PC-3 (cell line): ENCODE measurements around the gene COL7A1. TPM values are rescaled to one million over a fixed set of nuclear protein-coding genes. Genes with fewer than 3 reads are reported as not detected.

Source experiments
- ATAC-seq: fragments of 200-7000 bp; cut with Tn5 transposase; 2 replicates; pipeline ENCODE4 v1.9.1; 2020; ENCODE audit warnings: mild to moderate bottlenecking, moderate library complexity
- BruUV-seq: library from RNA; stranded (reverse); fragments of 400-500 nt; replicated peaks from 2 replicates; lab custom pipeline; 2021; lab: Mats Ljungman, UMichigan
- CTCF ChIA-PET: fragments of 300-600 bp; sonication (Branson Sonifier 250); formaldehyde crosslinking; loops from one replicate; lab custom pipeline; 2022; ENCODE audit warnings: antibody characterized with exemption; lab: Charles Lee
- POLR2A ChIA-PET: fragments of 300-600 bp; sonication (Branson Sonifier 250); formaldehyde crosslinking; loops from one replicate; lab custom pipeline; 2022; ENCODE audit warnings: antibody characterized with exemption; ENCODE audit not compliant: unreplicated experiment; lab: Charles Lee
- DNase-seq: peaks from one replicate; pipeline ENCODE4 v3.0.0-alpha.2; 2015
- H2AFZ ChIP-seq: fragments of 300-600 bp; sonication (generic); 2 replicates; pipeline ENCODE4 v1.6.0; 2016; ENCODE audit warnings: antibody characterized with exemption, low read length
- H3F3A ChIP-seq: fragments of 300-600 bp; sonication (generic); one replicate; pipeline ENCODE4 v1.6.0; 2017; ENCODE audit warnings: antibody characterized with exemption, low read length, control low read depth, mild to moderate bottlenecking; ENCODE audit not compliant: unreplicated experiment
- H3K27ac ChIP-seq: fragments of 300-600 bp; sonication (generic); 2 replicates; pipeline ENCODE4 v1.5.1; 2016; ENCODE audit warnings: mild to moderate bottlenecking, low read length
- H3K27me3 ChIP-seq: fragments of 300-600 bp; sonication (generic); 2 replicates; pipeline ENCODE4 v1.6.1; 2016; ENCODE audit warnings: low read length, mixed read lengths
- H3K36me3 ChIP-seq: fragments of 300-600 bp; sonication (generic); 2 replicates; pipeline ENCODE4 v1.6.1; 2016; ENCODE audit warnings: low read depth, mixed run types, low read length, mixed read lengths
- H3K4me1 ChIP-seq: fragments of 300-600 bp; sonication (generic); 2 replicates; pipeline ENCODE4 v1.5.1; 2016; ENCODE audit warnings: low read length; ENCODE audit not compliant: insufficient read depth
- H3K4me2 ChIP-seq: fragments of 300-600 bp; sonication (generic); 2 replicates; pipeline ENCODE4 v1.6.0; 2016; ENCODE audit warnings: low read length
- H3K4me3 ChIP-seq: fragments of 300-600 bp; sonication (generic); 2 replicates; pipeline ENCODE4 v1.5.1; 2016; ENCODE audit warnings: mild to moderate bottlenecking, low read length, mixed read lengths
- H3K79me2 ChIP-seq: fragments of 300-600 bp; sonication (generic); 2 replicates; pipeline ENCODE4 v1.6.1; 2017; ENCODE audit warnings: low read length, mixed read lengths
- H3K9ac ChIP-seq: fragments of 300-600 bp; sonication (generic); 2 replicates; pipeline ENCODE4 v1.6.0; 2016; ENCODE audit warnings: mild to moderate bottlenecking, low read length
- H3K9me2 ChIP-seq: fragments of 300-600 bp; sonication (generic); replicated peaks from 2 replicates; pipeline ENCODE4 v1.6.1; 2016; ENCODE audit warnings: mixed run types, low read length, mixed read lengths
- H3K9me3 ChIP-seq: fragments of 300-600 bp; sonication (generic); 2 replicates; pipeline ENCODE4 v1.6.1; 2016; ENCODE audit warnings: low read length, mixed read lengths
- H4K20me1 ChIP-seq: fragments of 300-600 bp; sonication (generic); 2 replicates; pipeline ENCODE4 v1.6.1; 2016; ENCODE audit warnings: low read length, mixed read lengths
- CTCF ChIP-seq: fragments of 300-600 bp; sonication (generic); conservative IDR thresholded peaks from 2 replicates; pipeline ENCODE4 v1.5.1; 2017; ENCODE audit warnings: antibody characterized with exemption, low read depth, mild to moderate bottlenecking, low read length
- EZH2 ChIP-seq: fragments of 300-600 bp; sonication (generic); IDR thresholded peaks from one replicate; pipeline ENCODE4 v1.6.1; 2017; ENCODE audit warnings: antibody characterized with exemption, mild to moderate bottlenecking, low read length; ENCODE audit not compliant: unreplicated experiment
- EZH2phosphoT487 ChIP-seq: fragments of 300-600 bp; sonication (generic); IDR thresholded peaks from 2 replicates; pipeline ENCODE4 v1.6.1; 2018; ENCODE audit warnings: mild to moderate bottlenecking, antibody characterized with exemption, low read length, borderline replicate concordance
- intact Hi-C: fragments of 100-400 bp; cut with micrococcal nuclease; formaldehyde crosslinking; loops from 2 replicates; pipeline ENCODE4 v1.9.0; 2023
- total RNA-seq: library from RNA; depleted of rRNA; stranded (reverse); fragments of >200 nt; gene quantifications from 2 replicates; pipeline ENCODE4 v1.2.3, GENCODE V29; 2014

Gene COL7A1
- total RNA-seq, 1 experiment from 2014 or later = 7.9 TPM

- Histone ChIP-seq H3K27ac (no peak overlapping the region), H2AFZ (no peak overlapping the region), H3K36me3 (peaks cover 5% of the 10 kb centered on the region; the same call in 1 of the 2 replicates), H3K27me3 (no peaks in the 10 kb centered on the region), H3K9me3 (peaks cover 8% of the 10 kb centered on the region), H3K4me2 (no peak overlapping the region), H4K20me1 (no peaks in the 10 kb centered on the region), H3K9ac (no peak overlapping the region), H3K4me3 (no peak overlapping the region), H3F3A (no peaks in the 10 kb centered on the region), H3K79me2 (no peaks in the 10 kb centered on the region), H3K4me1 (peaks cover 8% of the 10 kb centered on the region; the same call in 1 of the 2 replicates), H3K9me2 (no peaks in the 10 kb centered on the region)
- ATAC-seq (no peak), DNase-seq (no peak)
- TF ChIP-seq EZH2 = no peak
- TF ChIP-seq CTCF = no peak
- no peak for TF ChIP-seq EZH2phosphoT487
- BruUV-seq = no TSS peak
- ChIA-PET CTCF (no interaction called here), POLR2A (no interaction called here)
- intact Hi-C loops = no loop called here
Observed at GRCh38 chr3:48617559-48617958, 22.4 kb upstream of the COL7A1 start.

GRCh38 chr3:48614044-48614443, 18.9 kb upstream of the COL7A1 start:
- ChIA-PET POLR2A (interaction anchor here (0.6 kb wide), 1 partner anchor 72 kb away, joined by 18 read pairs; no protein-coding TSS in a partner anchor), CTCF (interaction anchor here (0.6 kb wide), 1 partner anchor 56 kb away, joined by 6 read pairs; no protein-coding TSS in a partner anchor)
- H3K9me3 ChIP-seq = peaks cover 8% of the 10 kb centered on the region
- TF ChIP-seq CTCF (no peak), EZH2 (no peak), EZH2phosphoT487 (no peak)
- peak; percentile 79 for DNase-seq
- H2AFZ ChIP-seq = no peak overlapping the region; the same call in 1 of the 2 replicates
- H3K9ac ChIP-seq = no peak overlapping the region
- no peaks in the 10 kb centered on the region for H3F3A ChIP-seq
- intact Hi-C loops = no loop called here
- peaks cover 5% of the 10 kb centered on the region; the same call in 1 of the 2 replicates for H3K36me3 ChIP-seq
- ATAC-seq = no peak
- H3K79me2 ChIP-seq = peaks cover 4% of the 10 kb centered on the region
- no peaks in the 10 kb centered on the region for H4K20me1 ChIP-seq
- H3K27me3 ChIP-seq = no peaks in the 10 kb centered on the region
- H3K4me1 ChIP-seq = peaks cover 8% of the 10 kb centered on the region; the same call in 1 of the 2 replicates
- no peak overlapping the region for H3K4me3 ChIP-seq
- no peak overlapping the region for H3K4me2 ChIP-seq
- BruUV-seq = no TSS peak
- H3K27ac ChIP-seq = no peak overlapping the region
- no peaks in the 10 kb centered on the region for H3K9me2 ChIP-seq

GRCh38 chr3:48612309-48612708, 17.2 kb upstream of the COL7A1 start:
- no peak overlapping the region for H2AFZ ChIP-seq

More at GRCh38 chr3:48612309-48612708, 17.2 kb upstream of the COL7A1 start:
- DNase-seq (no peak), ATAC-seq (no peak)
- Histone ChIP-seq H4K20me1 (no peaks in the 10 kb centered on the region), H3K4me1 (peaks cover 16% of the 10 kb centered on the region), H3K9ac (no peak overlapping the region), H3K27me3 (no peaks in the 10 kb centered on the region), H3K36me3 (peaks cover 15% of the 10 kb centered on the region), H3K4me2 (no peak overlapping the region), H3K9me2 (no peaks in the 10 kb centered on the region), H3F3A (no peaks in the 10 kb centered on the region), H3K79me2 (peaks cover 22% of the 10 kb centered on the region), H3K4me3 (no peak overlapping the region), H3K9me3 (peaks cover 4% of the 10 kb centered on the region), H3K27ac (no peak overlapping the region)
- TF ChIP-seq EZH2 (no peak), EZH2phosphoT487 (no peak)
- ChIA-PET POLR2A (no interaction called here), CTCF (interaction anchor here (0.6 kb wide), 1 partner anchor 57 kb away, joined by 4 read pairs; no protein-coding TSS in a partner anchor)
- intact Hi-C loops = no loop called here
- BruUV-seq = no TSS peak
